HepG2 (cell line): ENCODE data around the gene ENAH. TPM values are rescaled to one million over a fixed set of nuclear protein-coding genes. Genes with fewer than 3 reads are reported as not detected.

Experiments
- ATAC-seq: fragments of 200-7000 bp; cut with Tn5 transposase; 3 replicates; pipeline ENCODE4 v1.9.1; 2020; ENCODE audit warnings: mild to moderate bottlenecking, moderate library complexity
- BruUV-seq: library from RNA; stranded (reverse); fragments of 400-500 nt; replicated peaks from 2 replicates; lab custom pipeline; 2021; lab: Mats Ljungman, UMichigan
- CTCF ChIA-PET: fragments of 300-600 bp; formaldehyde crosslinking; extraction: SDS; loops from one replicate; lab custom pipeline; 2021; ENCODE audit warnings: low total read pairs, inconsistent platforms, low intra/inter-chr PET ratio; lab: Yijun Ruan, JAX
- POLR2A ChIA-PET: fragments of 350-600 bp; sonication (Branson Sonifier 250); formaldehyde crosslinking; loops from one replicate; lab custom pipeline; 2020; ENCODE audit warnings: antibody characterized with exemption, inconsistent platforms; lab: Yijun Ruan, JAX
- DNase-seq: peaks from one replicate; pipeline ENCODE4 v3.0.0-alpha.2; 2015; ENCODE audit warnings: low spot score
- FAIRE-seq: peaks from 3 replicates; lab custom pipeline; 2011; peaks lifted over from hg19 to GRCh38; lab: Jason Lieb, UNC
- H2AFZ ChIP-seq: one replicate; pipeline ENCODE4 v1.6.1; 2011; ENCODE audit warnings: low read length, inconsistent platforms
- H3K27ac ChIP-seq: fragments of 300-600 bp; 3 replicates; pipeline ENCODE4 v1.8.0; 2011; ENCODE audit warnings: mixed run types, mild to moderate bottlenecking, mixed read lengths, low read length, inconsistent platforms; ENCODE audit not compliant: insufficient read depth; ENCODE audit errors: extremely low read length
- H3K27me3 ChIP-seq, 2 experiments: fragments of 200-600 bp in 1 of 2; 2 replicates in 1 of 2; 3 replicates in 1 of 2; pipeline versions ENCODE4 v1.6.0 to v1.8.0; 2011; ENCODE audit warnings: low read length in 2 of 2, mild to moderate bottlenecking in 2 of 2, moderate library complexity in 2 of 2, inconsistent platforms in 1 of 2; ENCODE audit not compliant: insufficient read depth in 2 of 2, control insufficient read depth in 1 of 2
- H3K36me3 ChIP-seq, 2 experiments: fragments of 200-600 bp in 1 of 2; replicated peaks in 1 of 2; 2 replicates in 1 of 2; 3 replicates in 1 of 2; pipeline versions ENCODE4 v1.5.1 to v1.8.0; 2011; ENCODE audit warnings: low read length in 2 of 2, inconsistent platforms in 1 of 2; ENCODE audit not compliant: insufficient read depth in 2 of 2, control insufficient read depth in 1 of 2
- H3K4me1 ChIP-seq: 2 replicates; pipeline ENCODE4 v1.5.1; 2012; ENCODE audit warnings: low read length, inconsistent platforms; ENCODE audit not compliant: insufficient read depth
- H3K4me2 ChIP-seq: 2 replicates; pipeline ENCODE4 v1.6.0; 2011; ENCODE audit warnings: low read depth, low read length, inconsistent platforms
- H3K4me3 ChIP-seq, 3 experiments: fragments of 200-600 bp in 1 of 3; sonication (generic), shearing (Covaris generic) in 1 of 3; replicated peaks in 1 of 3; 2 replicates each; pipeline ENCODE4 v1.5.1; 2011 to 2016; ENCODE audit warnings: low read length in 3 of 3, inconsistent platforms in 2 of 3, low read depth in 2 of 3, mild to moderate bottlenecking in 2 of 3, control low read depth in 1 of 3, mixed read lengths in 1 of 3; ENCODE audit not compliant: insufficient read depth in 1 of 3
- H3K79me2 ChIP-seq: one replicate; pipeline ENCODE4 v1.6.1; 2011; ENCODE audit warnings: low read length, inconsistent platforms; ENCODE audit not compliant: insufficient read depth
- H3K9ac ChIP-seq: 2 replicates; pipeline ENCODE4 v1.6.0; 2011; ENCODE audit warnings: mild to moderate bottlenecking, low read depth, low read length, inconsistent platforms; ENCODE audit not compliant: insufficient read depth
- H3K9me3 ChIP-seq: 2 replicates; pipeline ENCODE4 v1.5.1; 2012; ENCODE audit warnings: mild to moderate bottlenecking, low read length
- H4K20me1 ChIP-seq: 2 replicates; pipeline ENCODE4 v1.6.0; 2011; ENCODE audit warnings: inconsistent platforms, mild to moderate bottlenecking, low read length, moderate library complexity; ENCODE audit not compliant: insufficient read depth
- CSRNP1 ChIP-seq: sonication (generic); formaldehyde crosslinking; IDR thresholded peaks from 2 replicates; pipeline ENCODE4 v1.8.1; 2023; ENCODE audit warnings: mild to moderate bottlenecking, missing genetic modification reagents
- FOXO1 ChIP-seq: sonication (generic); formaldehyde crosslinking; IDR thresholded peaks from 2 replicates; pipeline ENCODE4 v1.4.0; 2020; ENCODE audit warnings: missing genetic modification reagents
- KDM5B ChIP-seq: sonication (generic); formaldehyde crosslinking; IDR thresholded peaks from 2 replicates; pipeline ENCODE4 v1.4.0; 2020; ENCODE audit warnings: missing genetic modification reagents, mild to moderate bottlenecking, borderline replicate concordance
- MAFK ChIP-seq, 2 experiments: IDR thresholded peaks in 1 of 2; conservative IDR thresholded peaks in 1 of 2; 2 replicates each; pipeline ENCODE4 v1.6.1; 2011; ENCODE audit warnings: improper control_type of control experiment in 2 of 2, low read length in 2 of 2
- ZNF34 ChIP-seq: sonication (generic); formaldehyde crosslinking; IDR thresholded peaks from 2 replicates; pipeline ENCODE4 v1.4.0; 2020; ENCODE audit warnings: mild to moderate bottlenecking, missing genetic modification reagents, borderline replicate concordance
- ZNF503 ChIP-seq: sonication (generic); formaldehyde crosslinking; IDR thresholded peaks from 2 replicates; pipeline ENCODE4 v1.4.0; 2020; ENCODE audit warnings: missing genetic modification reagents
- WGBS: methylation state at CpG from one replicate; pipeline ENCODE4 v1.1.6; 2017; ENCODE audit warnings: low lambda C conversion rate; 5-methylcytosine and 5-hydroxymethylcytosine counted together
- in situ Hi-C: cut with HindIII; loops from 2 replicates; pipeline ENCODE4 v1.10.0; 2017; ENCODE audit warnings: low pct_unique_long_range_greater_than_20kb; ENCODE audit not compliant: extremely low pct_ligation_motif_present
- intact Hi-C: fragments of 100-400 bp; cut with micrococcal nuclease; formaldehyde crosslinking; loops from one replicate; pipeline ENCODE4 v1.10.0; 2022; ENCODE audit not compliant: unreplicated experiment
- polyA plus RNA-seq, 8 experiments: library from polyadenylated mRNA; depleted of rRNA in 3 of 8; stranded (reverse) in 7 of 8; unstranded in 1 of 8; fragments of >200 nt; fragmentation: Illumina TruSeq in 4 of 8; extraction: Trizol in 4 of 8; gene quantifications; 2 replicates each; pipeline versions ENCODE4 v1.2.1 to v1.2.3, GENCODE V29; 2011 to 2016; ENCODE audit warnings: low read depth in 4 of 8, missing spikeins in 1 of 8, mixed read lengths in 1 of 8; ENCODE audit not compliant: insufficient read depth in 1 of 8
- total RNA-seq, 5 experiments: library from RNA; depleted of rRNA; stranded (reverse); fragments of >200 nt; fragmentation: Illumina TruSeq; extraction: Trizol; gene quantifications; 2 replicates each; pipeline ENCODE4 v1.2.3, GENCODE V29; 2016; ENCODE audit warnings: low read depth in 1 of 5

The ENAH gene
- total and polyA plus RNA-seq, 2 of the 13 experiments (the other 11 are each of a cell fraction or from before 2014, with no cell fraction given): 22.1 to 58.3 TPM

GRCh38 chr1:225626698-225627097, 26.2 kb downstream of the ENAH start:
- TF ChIP-seq FOXO1 (CRISPR knock-in tag): no peak
- TF ChIP-seq MAFK (conservative IDR thresholded peaks at IDR 0.05 in 1 of 2, IDR thresholded peaks at IDR 0.05 in 1 of 2; ENCODE audit: low read length in 2 of 2): peak; percentile 43 to 54; a peak in 3 of 4 replicates
- Histone ChIP-seq H3K9me3 (no peaks in the 10 kb centered on the region), H3K9ac (no peak overlapping the region), H3K27ac (no peak overlapping the region), H3K4me1 (peaks cover 14% of the 10 kb centered on the region), H3K4me3 (no peak overlapping the region), H3K79me2 (peaks cover 66% of the 10 kb centered on the region), H3K36me3 (peaks cover 1 to 6% of the 10 kb centered on the region in 2 experiments; a peak in 1 of 5 replicates), H3K4me2 (no peak overlapping the region), H3K27me3 (no peaks in the 10 kb centered on the region), H2AFZ (no peak overlapping the region), H4K20me1 (no peaks in the 10 kb centered on the region)
- DNase-seq (no peak), FAIRE-seq (no peak), ATAC-seq (no peak)
- WGBS: 96% methylated on average over 2 of the region's 2 CpGs
- BruUV-seq: no TSS peak
- CTCF ChIA-PET: no interaction called here
- POLR2A ChIA-PET: no interaction called here
- intact Hi-C loops (no loop called here), in situ Hi-C loops (no loop called here)

- Histone ChIP-seq H3K4me3 (no peak overlapping the region), H3K79me2 (peaks cover 57% of the 10 kb centered on the region), H2AFZ (no peak overlapping the region), H3K36me3 (no peaks in the 10 kb centered on the region), H3K27me3 (no peaks in the 10 kb centered on the region), H3K4me2 (no peak overlapping the region), H3K9ac (no peak overlapping the region), H4K20me1 (no peaks in the 10 kb centered on the region; the same call in 1 of the 2 replicates), H3K27ac (no peak overlapping the region), H3K4me1 (peaks cover 26% of the 10 kb centered on the region), H3K9me3 (no peaks in the 10 kb centered on the region)
- CTCF ChIA-PET: no interaction called here
- intact Hi-C loops: no loop called here
- ATAC-seq: no peak
- BruUV-seq: no TSS peak
- WGBS: 98% methylated on average over 2 of the region's 2 CpGs
- TF ChIP-seq KDM5B (CRISPR knock-in tag) (no peak), ZNF34 (CRISPR knock-in tag) (no peak), ZNF503 (CRISPR knock-in tag) (no peak), CSRNP1 (CRISPR knock-in tag) (no peak)
- POLR2A ChIA-PET: no interaction called here
- no peak for FAIRE-seq
- DNase-seq: no peak
- in situ Hi-C loops: no loop called here
Measured at GRCh38 chr1:225617956-225618355, 35.0 kb downstream of the ENAH start.
